Activated CD4-positive, alpha-beta T cell treated with anti-CD3 and anti-CD28 coated beads for 24 hours (primary cell): Measurements from ENCODE around the gene LRRC26.

Source experiments
- DNase-seq, 2 donors: peaks; one replicate each; pipeline ENCODE4 v3.0.0-alpha.2; 2020; ENCODE audit warnings: low read depth in 2 of 2

The LRRC26 gene

GRCh38 chr9:137199411-137200121 is 29.7 kb upstream of the LRRC26 start:
- no peak for DNase-seq

GRCh38 chr9:137198902-137199283 is 29.0 kb upstream of the LRRC26 start:
- no peak for DNase-seq

- no peak for DNase-seq
Measured at GRCh38 chr9:137198051-137198901, 28.4 kb upstream of the LRRC26 start.

- no peak for DNase-seq
Measured at GRCh38 chr9:137195525-137196220, 25.8 kb upstream of the LRRC26 start.

- no peak for DNase-seq
Measured at GRCh38 chr9:137194909-137195308, 25.1 kb upstream of the LRRC26 start.

GRCh38 chr9:137194388-137194787 is 24.5 kb upstream of the LRRC26 start:
- DNase-seq, result no peak

GRCh38 chr9:137193771-137194170 is 23.9 kb upstream of the LRRC26 start:
- no peak for DNase-seq

GRCh38 chr9:137192859-137193258 is 23.0 kb upstream of the LRRC26 start:
- DNase-seq, result no peak

GRCh38 chr9:137192448-137192780 is 22.6 kb upstream of the LRRC26 start:
- no peak for DNase-seq

GRCh38 chr9:137191691-137192447 is 22.0 kb upstream of the LRRC26 start:
- no peak for DNase-seq

GRCh38 chr9:137191245-137191644 is 21.4 kb upstream of the LRRC26 start:
- no peak for DNase-seq

- no peak for DNase-seq
Measured at GRCh38 chr9:137190315-137190856, 20.5 kb upstream of the LRRC26 start.

- DNase-seq, result no peak
Measured at GRCh38 chr9:137189297-137190295, 19.7 kb upstream of the LRRC26 start.

GRCh38 chr9:137188490-137189296 is 18.8 kb upstream of the LRRC26 start, which contains the start of the genes ANAPC2 and SSNA1:
ANAPC2 (minus strand) TSS chr9:137188560; CDS start chr9:137188532, 28 bp downstream.
SSNA1 (plus strand) TSS chr9:137188676; CDS start chr9:137188727, 51 bp downstream.
- peak; percentile 88 to 90 for DNase-seq

GRCh38 chr9:137188086-137188489 is 18.2 kb upstream of the LRRC26 start:
- DNase-seq, result no peak

- DNase-seq, result no peak
Measured at GRCh38 chr9:137187386-137187785, 17.5 kb upstream of the LRRC26 start.

GRCh38 chr9:137186385-137186784 is 16.5 kb upstream of the LRRC26 start:
- DNase-seq, result no peak

- no peak for DNase-seq
Measured at GRCh38 chr9:137185921-137186320, 16.1 kb upstream of the LRRC26 start.
